Keratinocyte (primary cell): ENCODE measurements around the gene MLEC.

Experiments used
- EZH2 ChIP-seq: IDR thresholded peaks from one replicate; pipeline ENCODE4 v1.6.1; 2012; ENCODE audit warnings: inconsistent platforms, mild to moderate bottlenecking, low read length, moderate library complexity
- TF ChIP-seq, protein P1 (sequence below), 3 experiments: IDR thresholded peaks in 1 of 3; conservative IDR thresholded peaks in 1 of 3; optimal IDR thresholded peaks in 1 of 3; 2 replicates in 2 of 3; 3 replicates in 1 of 3; pipeline versions ENCODE3 to v1.5.1; 2011; ENCODE audit warnings: low read length in 3 of 3, mild to moderate bottlenecking in 3 of 3, moderate library complexity in 2 of 3, control low read depth in 1 of 3, inconsistent platforms in 1 of 3; ENCODE audit not compliant: insufficient read depth in 2 of 3; ENCODE audit errors: extremely low read depth in 1 of 3

DNA sequence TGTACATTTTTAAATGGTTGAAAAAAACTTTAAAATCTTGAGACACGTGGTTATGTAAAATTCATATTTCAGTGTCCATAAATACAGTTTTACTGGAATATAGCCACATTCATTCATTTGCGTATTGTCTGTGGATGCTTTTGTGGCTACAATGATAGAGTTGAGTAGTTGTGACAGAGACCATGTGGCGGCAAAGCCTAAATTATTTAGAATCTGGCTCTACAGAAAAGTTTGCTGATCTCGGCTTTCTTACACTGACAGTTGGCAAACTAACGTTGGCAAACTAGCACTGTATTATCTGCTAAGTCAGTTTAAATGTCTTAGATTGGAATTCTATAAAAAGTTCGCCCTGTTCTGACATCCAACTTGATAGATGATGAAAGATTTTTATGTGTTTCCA lies 25.7 kb downstream of the MLEC start:
- TF ChIP-seq, protein P1, sequence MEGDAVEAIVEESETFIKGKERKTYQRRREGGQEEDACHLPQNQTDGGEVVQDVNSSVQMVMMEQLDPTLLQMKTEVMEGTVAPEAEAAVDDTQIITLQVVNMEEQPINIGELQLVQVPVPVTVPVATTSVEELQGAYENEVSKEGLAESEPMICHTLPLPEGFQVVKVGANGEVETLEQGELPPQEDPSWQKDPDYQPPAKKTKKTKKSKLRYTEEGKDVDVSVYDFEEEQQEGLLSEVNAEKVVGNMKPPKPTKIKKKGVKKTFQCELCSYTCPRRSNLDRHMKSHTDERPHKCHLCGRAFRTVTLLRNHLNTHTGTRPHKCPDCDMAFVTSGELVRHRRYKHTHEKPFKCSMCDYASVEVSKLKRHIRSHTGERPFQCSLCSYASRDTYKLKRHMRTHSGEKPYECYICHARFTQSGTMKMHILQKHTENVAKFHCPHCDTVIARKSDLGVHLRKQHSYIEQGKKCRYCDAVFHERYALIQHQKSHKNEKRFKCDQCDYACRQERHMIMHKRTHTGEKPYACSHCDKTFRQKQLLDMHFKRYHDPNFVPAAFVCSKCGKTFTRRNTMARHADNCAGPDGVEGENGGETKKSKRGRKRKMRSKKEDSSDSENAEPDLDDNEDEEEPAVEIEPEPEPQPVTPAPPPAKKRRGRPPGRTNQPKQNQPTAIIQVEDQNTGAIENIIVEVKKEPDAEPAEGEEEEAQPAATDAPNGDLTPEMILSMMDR (optimal IDR thresholded peaks at IDR 0.05 in 1 of 3, IDR thresholded peaks at IDR 0.05 in 1 of 3, conservative IDR thresholded peaks at IDR 0.05 in 1 of 3; ENCODE audit: extremely low read depth in 1 of 3, insufficient read depth in 2 of 3, low read length in 3 of 3): no peak
- TF ChIP-seq EZH2: no peak
